IMR-90 (cell line): Measurements from ENCODE around the gene INSYN2A.

Source experiments
- ELK1 ChIP-seq: fragments of 150-350 bp; IDR thresholded peaks from 2 replicates; pipeline ENCODE4 v1.6.1; 2016; ENCODE audit warnings: low read depth, mild to moderate bottlenecking, low read length, moderate library complexity, borderline replicate concordance
- MAFK ChIP-seq: IDR thresholded peaks from 2 replicates; pipeline ENCODE4 v1.6.1; 2012; ENCODE audit warnings: low read depth, low read length, improper control_type of control experiment
- MXI1 ChIP-seq: IDR thresholded peaks from 2 replicates; pipeline ENCODE4 v1.6.1; 2012; ENCODE audit warnings: low read depth, mild to moderate bottlenecking, low read length, moderate library complexity, borderline replicate concordance
- POLR2A ChIP-seq: IDR thresholded peaks from 2 replicates; pipeline ENCODE4 v1.6.1; 2012; ENCODE audit warnings: mild to moderate bottlenecking, low read depth, low read length
- RFX5 ChIP-seq: IDR thresholded peaks from 2 replicates; pipeline ENCODE4 v1.8.0; 2012; ENCODE audit warnings: low read depth, mild to moderate bottlenecking, low read length, moderate library complexity
- SMC3 ChIP-seq: fragments of 150-350 bp; IDR thresholded peaks from 2 replicates; pipeline ENCODE4 v1.6.1; 2016; ENCODE audit warnings: low read depth, mild to moderate bottlenecking, antibody characterized with exemption, low read length, moderate library complexity
- TF ChIP-seq, protein P1 (sequence below): conservative IDR thresholded peaks from 2 replicates; pipeline ENCODE4 v1.5.1; 2012; ENCODE audit warnings: mild to moderate bottlenecking, low read depth, low read length, improper control_type of control experiment

DNA sequence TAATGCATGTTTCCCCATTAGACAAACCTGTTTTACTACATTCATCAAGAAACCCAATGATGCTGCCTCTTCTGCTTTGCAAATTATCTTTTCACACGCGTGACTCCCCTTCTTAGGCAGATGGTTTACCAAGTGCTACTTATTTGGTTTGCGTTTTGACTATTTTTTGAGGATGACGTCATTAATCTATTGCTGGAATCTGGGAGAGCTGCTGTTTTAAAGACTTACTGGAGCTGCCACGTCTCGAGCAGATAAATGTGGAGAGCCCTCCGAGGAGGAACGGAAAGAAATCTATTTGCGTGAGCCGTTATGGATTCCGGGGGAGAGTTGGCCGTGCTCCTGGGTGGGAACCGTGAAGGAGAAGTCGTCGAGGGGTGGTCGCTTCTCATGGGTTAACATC is 19.7 kb downstream of the INSYN2A start:
- TF ChIP-seq ELK1 (no peak), POLR2A (no peak), SMC3 (no peak), MAFK (no peak), MXI1 (no peak), RFX5 (no peak)
- TF ChIP-seq, protein P1, sequence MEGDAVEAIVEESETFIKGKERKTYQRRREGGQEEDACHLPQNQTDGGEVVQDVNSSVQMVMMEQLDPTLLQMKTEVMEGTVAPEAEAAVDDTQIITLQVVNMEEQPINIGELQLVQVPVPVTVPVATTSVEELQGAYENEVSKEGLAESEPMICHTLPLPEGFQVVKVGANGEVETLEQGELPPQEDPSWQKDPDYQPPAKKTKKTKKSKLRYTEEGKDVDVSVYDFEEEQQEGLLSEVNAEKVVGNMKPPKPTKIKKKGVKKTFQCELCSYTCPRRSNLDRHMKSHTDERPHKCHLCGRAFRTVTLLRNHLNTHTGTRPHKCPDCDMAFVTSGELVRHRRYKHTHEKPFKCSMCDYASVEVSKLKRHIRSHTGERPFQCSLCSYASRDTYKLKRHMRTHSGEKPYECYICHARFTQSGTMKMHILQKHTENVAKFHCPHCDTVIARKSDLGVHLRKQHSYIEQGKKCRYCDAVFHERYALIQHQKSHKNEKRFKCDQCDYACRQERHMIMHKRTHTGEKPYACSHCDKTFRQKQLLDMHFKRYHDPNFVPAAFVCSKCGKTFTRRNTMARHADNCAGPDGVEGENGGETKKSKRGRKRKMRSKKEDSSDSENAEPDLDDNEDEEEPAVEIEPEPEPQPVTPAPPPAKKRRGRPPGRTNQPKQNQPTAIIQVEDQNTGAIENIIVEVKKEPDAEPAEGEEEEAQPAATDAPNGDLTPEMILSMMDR: no peak
